Mammary epithelial cell (primary cell): ENCODE measurements around the gene BCDIN3D.

Experiments used
- EZH2 ChIP-seq: IDR thresholded peaks from 2 replicates; pipeline ENCODE4 v1.6.1; 2012; ENCODE audit warnings: low read length, inconsistent platforms, borderline replicate concordance
- TF ChIP-seq, protein P1 (sequence below), 2 donors: IDR thresholded peaks in 1 of 2; conservative IDR thresholded peaks in 1 of 2; 2 replicates each; pipeline ENCODE4 v1.5.1; 2011 to 2012; ENCODE audit warnings: inconsistent platforms in 2 of 2, low read length in 2 of 2, mild to moderate bottlenecking in 2 of 2, control low read depth in 1 of 2, low read depth in 1 of 2; ENCODE audit not compliant: insufficient read depth in 1 of 2; ENCODE audit errors: extremely low read depth in 1 of 2

DNA sequence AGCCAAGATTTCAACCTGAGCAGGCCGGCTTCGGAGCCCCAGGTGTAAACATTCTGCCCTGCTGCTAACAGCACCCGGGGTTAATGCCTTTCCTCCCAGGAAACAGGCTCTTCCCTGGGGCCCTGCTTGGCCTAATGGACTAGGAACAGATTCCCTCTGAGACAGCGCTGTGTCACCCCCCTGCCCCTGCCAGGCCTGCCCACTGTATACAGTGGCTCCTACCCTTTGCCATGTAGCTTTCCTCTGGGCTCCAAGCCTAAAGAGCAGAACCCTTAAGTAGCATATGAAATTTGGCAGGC is 28.3 kb upstream of the BCDIN3D start:
- TF ChIP-seq, protein P1, sequence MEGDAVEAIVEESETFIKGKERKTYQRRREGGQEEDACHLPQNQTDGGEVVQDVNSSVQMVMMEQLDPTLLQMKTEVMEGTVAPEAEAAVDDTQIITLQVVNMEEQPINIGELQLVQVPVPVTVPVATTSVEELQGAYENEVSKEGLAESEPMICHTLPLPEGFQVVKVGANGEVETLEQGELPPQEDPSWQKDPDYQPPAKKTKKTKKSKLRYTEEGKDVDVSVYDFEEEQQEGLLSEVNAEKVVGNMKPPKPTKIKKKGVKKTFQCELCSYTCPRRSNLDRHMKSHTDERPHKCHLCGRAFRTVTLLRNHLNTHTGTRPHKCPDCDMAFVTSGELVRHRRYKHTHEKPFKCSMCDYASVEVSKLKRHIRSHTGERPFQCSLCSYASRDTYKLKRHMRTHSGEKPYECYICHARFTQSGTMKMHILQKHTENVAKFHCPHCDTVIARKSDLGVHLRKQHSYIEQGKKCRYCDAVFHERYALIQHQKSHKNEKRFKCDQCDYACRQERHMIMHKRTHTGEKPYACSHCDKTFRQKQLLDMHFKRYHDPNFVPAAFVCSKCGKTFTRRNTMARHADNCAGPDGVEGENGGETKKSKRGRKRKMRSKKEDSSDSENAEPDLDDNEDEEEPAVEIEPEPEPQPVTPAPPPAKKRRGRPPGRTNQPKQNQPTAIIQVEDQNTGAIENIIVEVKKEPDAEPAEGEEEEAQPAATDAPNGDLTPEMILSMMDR (conservative IDR thresholded peaks at IDR 0.05 in 1 of 2, IDR thresholded peaks at IDR 0.05 in 1 of 2; ENCODE audit: extremely low read depth in 1 of 2, insufficient read depth in 1 of 2, low read depth in 1 of 2, low read length in 2 of 2), result no peak
- no peak for TF ChIP-seq EZH2
